ENCODE measurements around the gene CSTF2T.

DNA sequence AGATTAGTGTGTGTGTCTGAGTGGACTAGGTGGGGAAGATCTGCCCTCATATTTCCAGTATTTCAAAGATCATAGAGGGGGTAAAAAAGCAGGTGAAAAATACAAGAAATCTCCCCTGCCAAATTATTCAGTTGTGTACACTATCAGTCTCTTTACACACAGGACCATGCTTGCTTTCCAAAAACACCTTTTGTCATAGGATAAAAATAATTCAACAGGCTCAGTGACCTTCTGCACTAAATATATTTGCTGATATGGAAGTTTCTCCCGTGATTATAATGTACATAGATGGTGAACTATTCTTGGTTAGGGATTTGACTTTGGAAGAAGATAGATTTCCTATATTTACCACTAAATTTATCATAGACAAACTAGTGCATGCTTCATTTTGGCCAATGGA is 24.6 kb upstream of the CSTF2T start:
- no peak for TF ChIP-seq ZNF302 (tag by site-specific recombination; IDR thresholded peaks at IDR 0.05; ENCODE audit: low read depth)
- no peak for TF ChIP-seq CTCF (tag by site-specific recombination; IDR thresholded peaks at IDR 0.05)
- TF ChIP-seq, protein P1, sequence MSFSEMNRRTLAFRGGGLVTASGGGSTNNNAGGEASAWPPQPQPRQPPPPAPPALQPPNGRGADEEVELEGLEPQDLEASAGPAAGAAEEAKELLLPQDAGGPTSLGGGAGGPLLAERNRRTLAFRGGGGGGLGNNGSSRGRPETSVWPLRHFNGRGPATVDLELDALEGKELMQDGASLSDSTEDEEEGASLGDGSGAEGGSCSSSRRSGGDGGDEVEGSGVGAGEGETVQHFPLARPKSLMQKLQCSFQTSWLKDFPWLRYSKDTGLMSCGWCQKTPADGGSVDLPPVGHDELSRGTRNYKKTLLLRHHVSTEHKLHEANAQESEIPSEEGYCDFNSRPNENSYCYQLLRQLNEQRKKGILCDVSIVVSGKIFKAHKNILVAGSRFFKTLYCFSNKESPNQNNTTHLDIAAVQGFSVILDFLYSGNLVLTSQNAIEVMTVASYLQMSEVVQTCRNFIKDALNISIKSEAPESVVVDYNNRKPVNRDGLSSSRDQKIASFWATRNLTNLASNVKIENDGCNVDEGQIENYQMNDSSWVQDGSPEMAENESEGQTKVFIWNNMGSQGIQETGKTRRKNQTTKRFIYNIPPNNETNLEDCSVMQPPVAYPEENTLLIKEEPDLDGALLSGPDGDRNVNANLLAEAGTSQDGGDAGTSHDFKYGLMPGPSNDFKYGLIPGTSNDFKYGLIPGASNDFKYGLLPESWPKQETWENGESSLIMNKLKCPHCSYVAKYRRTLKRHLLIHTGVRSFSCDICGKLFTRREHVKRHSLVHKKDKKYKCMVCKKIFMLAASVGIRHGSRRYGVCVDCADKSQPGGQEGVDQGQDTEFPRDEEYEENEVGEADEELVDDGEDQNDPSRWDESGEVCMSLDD (tag by site-specific recombination; IDR thresholded peaks at IDR 0.05), result no peak
- TF ChIP-seq ZNF274 (IDR thresholded peaks at IDR 0.05; ENCODE audit: low read length), result no peak
- no peak for TF ChIP-seq ZNF274 (tag by site-specific recombination; IDR thresholded peaks at IDR 0.05; ENCODE audit: borderline replicate concordance)
- TF ChIP-seq ZNF157 (tag by site-specific recombination; IDR thresholded peaks at IDR 0.05), result no peak
- no peak for TF ChIP-seq ZNF645 (tag by site-specific recombination; IDR thresholded peaks at IDR 0.05)
- TF ChIP-seq ZNF335 (tag by site-specific recombination; conservative IDR thresholded peaks at IDR 0.05), result no peak
- TF ChIP-seq ZNF202 (tag by site-specific recombination; IDR thresholded peaks at IDR 0.05; ENCODE audit: borderline replicate concordance), result no peak
- no peak for TF ChIP-seq ZBTB26 (tag by site-specific recombination; optimal IDR thresholded peaks at IDR 0.05)
- TF ChIP-seq ZNF341 (tag by site-specific recombination; IDR thresholded peaks at IDR 0.05; ENCODE audit: low read depth), result no peak
- TF ChIP-seq ZNF660 (tag by site-specific recombination; IDR thresholded peaks at IDR 0.05), result no peak
- no peak for TF ChIP-seq MZF1 (tag by site-specific recombination; IDR thresholded peaks at IDR 0.05; ENCODE audit: borderline replicate concordance)
- TF ChIP-seq, protein P2, sequence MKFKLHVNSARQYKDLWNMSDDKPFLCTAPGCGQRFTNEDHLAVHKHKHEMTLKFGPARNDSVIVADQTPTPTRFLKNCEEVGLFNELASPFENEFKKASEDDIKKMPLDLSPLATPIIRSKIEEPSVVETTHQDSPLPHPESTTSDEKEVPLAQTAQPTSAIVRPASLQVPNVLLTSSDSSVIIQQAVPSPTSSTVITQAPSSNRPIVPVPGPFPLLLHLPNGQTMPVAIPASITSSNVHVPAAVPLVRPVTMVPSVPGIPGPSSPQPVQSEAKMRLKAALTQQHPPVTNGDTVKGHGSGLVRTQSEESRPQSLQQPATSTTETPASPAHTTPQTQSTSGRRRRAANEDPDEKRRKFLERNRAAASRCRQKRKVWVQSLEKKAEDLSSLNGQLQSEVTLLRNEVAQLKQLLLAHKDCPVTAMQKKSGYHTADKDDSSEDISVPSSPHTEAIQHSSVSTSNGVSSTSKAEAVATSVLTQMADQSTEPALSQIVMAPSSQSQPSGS (tag by site-specific recombination; IDR thresholded peaks at IDR 0.05; ENCODE audit: low read depth), result no peak
- no peak for TF ChIP-seq ZNF629 (tag by site-specific recombination; IDR thresholded peaks at IDR 0.05)
